Measurements from ENCODE around the gene EIF2AK3. TPM values are rescaled to one million over a fixed set of nuclear protein-coding genes. Genes with fewer than 3 reads are reported as not detected.

Gene EIF2AK3
- total RNA-seq, 1 experiment from 2014 or later = 26.8 TPM

DNA sequence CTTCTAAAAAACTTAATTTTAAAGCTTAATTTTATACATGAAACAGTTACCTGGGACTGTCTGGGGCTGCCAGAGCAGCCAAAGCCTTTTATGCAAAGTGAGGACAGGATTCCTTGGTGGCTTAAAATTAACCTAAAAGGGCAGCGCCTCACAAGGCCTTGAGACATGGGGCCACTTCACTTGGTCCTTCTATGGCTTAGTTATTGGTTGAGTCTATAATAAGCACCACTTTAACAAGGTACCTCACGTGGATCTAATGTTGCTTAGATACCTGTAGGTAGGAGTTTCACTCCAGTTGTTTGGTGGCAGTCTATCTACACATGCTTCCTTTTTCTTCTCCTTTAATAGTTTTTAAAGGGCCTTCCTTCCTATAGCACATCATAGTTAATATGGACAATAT, 51.6 kb downstream of the EIF2AK3 start:
- no peak overlapping the region for H3K27ac Mint-ChIP-seq (ENCODE audit: unreplicated experiment)
- intact Hi-C loops (cut with micrococcal nuclease; ENCODE audit: unreplicated experiment) = loop anchor here (2.0 kb wide), 1 partner anchor 19 kb away; no protein-coding TSS in a partner anchor
- ChIA-PET POLR2A (no interaction called here), CTCF (interaction anchor here (1.1 kb wide), 1 partner anchor 94 kb away, joined by 3 read pairs; no protein-coding TSS in a partner anchor)
- H3K9me3 Mint-ChIP-seq (ENCODE audit: unreplicated experiment) = no peaks in the 10 kb centered on the region
- H3K36me3 ChIP-seq (ENCODE audit: control insufficient read depth, insufficient read depth, low read length) = peaks cover 4% of the 10 kb centered on the region
- no peak overlapping the region for H3K4me3 Mint-ChIP-seq (ENCODE audit: unreplicated experiment)
- TF ChIP-seq, protein P1, sequence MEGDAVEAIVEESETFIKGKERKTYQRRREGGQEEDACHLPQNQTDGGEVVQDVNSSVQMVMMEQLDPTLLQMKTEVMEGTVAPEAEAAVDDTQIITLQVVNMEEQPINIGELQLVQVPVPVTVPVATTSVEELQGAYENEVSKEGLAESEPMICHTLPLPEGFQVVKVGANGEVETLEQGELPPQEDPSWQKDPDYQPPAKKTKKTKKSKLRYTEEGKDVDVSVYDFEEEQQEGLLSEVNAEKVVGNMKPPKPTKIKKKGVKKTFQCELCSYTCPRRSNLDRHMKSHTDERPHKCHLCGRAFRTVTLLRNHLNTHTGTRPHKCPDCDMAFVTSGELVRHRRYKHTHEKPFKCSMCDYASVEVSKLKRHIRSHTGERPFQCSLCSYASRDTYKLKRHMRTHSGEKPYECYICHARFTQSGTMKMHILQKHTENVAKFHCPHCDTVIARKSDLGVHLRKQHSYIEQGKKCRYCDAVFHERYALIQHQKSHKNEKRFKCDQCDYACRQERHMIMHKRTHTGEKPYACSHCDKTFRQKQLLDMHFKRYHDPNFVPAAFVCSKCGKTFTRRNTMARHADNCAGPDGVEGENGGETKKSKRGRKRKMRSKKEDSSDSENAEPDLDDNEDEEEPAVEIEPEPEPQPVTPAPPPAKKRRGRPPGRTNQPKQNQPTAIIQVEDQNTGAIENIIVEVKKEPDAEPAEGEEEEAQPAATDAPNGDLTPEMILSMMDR (IDR thresholded peaks at IDR 0.05; ENCODE audit: insufficient read depth in 1 of 2, low read depth in 1 of 2, low read length in 1 of 2, severe bottlenecking in 1 of 2, unreplicated experiment in 1 of 2) = no peak
- H3K27me3 ChIP-seq (replicated peaks; ENCODE audit: control insufficient read depth, insufficient read depth, low read length) = no peaks in the 10 kb centered on the region
- no peak for DNase-seq
- no peaks in the 10 kb centered on the region for H3K27me3 Mint-ChIP-seq (ENCODE audit: insufficient read depth, unreplicated experiment)
- no TSS peak for BruUV-seq (replicated peaks)
- H3K4me3 ChIP-seq (ENCODE audit: low read depth, low read length) = no peak overlapping the region
- H3K4me1 ChIP-seq = no peaks in the 10 kb centered on the region; the same call in 1 of the 2 replicates
- no peaks in the 10 kb centered on the region for H3K9me3 ChIP-seq
- H3K4me1 Mint-ChIP-seq (ENCODE audit: low read depth, unreplicated experiment) = no peaks in the 10 kb centered on the region
- peaks cover 45% of the 10 kb centered on the region for H3K36me3 Mint-ChIP-seq (ENCODE audit: insufficient read depth, unreplicated experiment)

DNA sequence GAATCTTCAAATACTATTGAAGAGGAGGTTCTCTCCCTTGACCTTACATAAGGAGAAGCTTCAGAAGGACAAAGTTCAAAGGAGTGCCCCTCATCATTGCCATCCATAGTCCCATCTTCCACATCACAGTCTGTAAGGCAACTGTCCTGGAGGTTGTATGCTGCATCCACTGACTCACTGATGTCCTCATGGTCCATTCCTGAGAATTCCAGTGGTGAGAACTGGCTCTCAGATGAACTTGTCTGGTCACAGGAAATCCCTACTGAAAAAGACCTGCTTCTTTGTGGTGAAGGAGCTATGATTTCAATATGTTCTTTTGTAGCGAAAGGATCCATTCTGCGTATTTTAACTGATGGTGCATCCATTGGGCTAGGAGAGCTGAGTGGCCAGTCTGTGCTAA, 52.2 kb downstream of the EIF2AK3 start:
- no peaks in the 10 kb centered on the region for H3K4me1 Mint-ChIP-seq (ENCODE audit: low read depth, unreplicated experiment)
- no peaks in the 10 kb centered on the region for H3K9me3 Mint-ChIP-seq (ENCODE audit: unreplicated experiment)
- no peak overlapping the region for H3K27ac Mint-ChIP-seq (ENCODE audit: unreplicated experiment)
- H3K4me1 ChIP-seq = no peaks in the 10 kb centered on the region; the same call in 1 of the 2 replicates
- no peaks in the 10 kb centered on the region for H3K27me3 ChIP-seq (replicated peaks; ENCODE audit: control insufficient read depth, insufficient read depth, low read length)
- peaks cover 46% of the 10 kb centered on the region for H3K36me3 Mint-ChIP-seq (ENCODE audit: insufficient read depth, unreplicated experiment)
- no TSS peak for BruUV-seq (replicated peaks)
- intact Hi-C loops (cut with micrococcal nuclease; ENCODE audit: unreplicated experiment) = loop anchor here (2.0 kb wide), 1 partner anchor 18 kb away; no protein-coding TSS in a partner anchor
- DNase-seq = no peak
- ChIA-PET CTCF (interaction anchor here (1.1 kb wide), 1 partner anchor 95 kb away, joined by 3 read pairs; no protein-coding TSS in a partner anchor), POLR2A (no interaction called here)
- TF ChIP-seq, protein P1 (IDR thresholded peaks at IDR 0.05; ENCODE audit: insufficient read depth in 1 of 2, low read depth in 1 of 2, low read length in 1 of 2, severe bottlenecking in 1 of 2, unreplicated experiment in 1 of 2) = no peak
- H3K9me3 ChIP-seq = no peaks in the 10 kb centered on the region
- H3K27me3 Mint-ChIP-seq (ENCODE audit: insufficient read depth, unreplicated experiment) = no peaks in the 10 kb centered on the region
- H3K4me3 Mint-ChIP-seq (ENCODE audit: unreplicated experiment) = no peak overlapping the region
- H3K4me3 ChIP-seq (ENCODE audit: low read depth, low read length) = no peak overlapping the region
- H3K36me3 ChIP-seq (ENCODE audit: control insufficient read depth, insufficient read depth, low read length) = peaks cover 5% of the 10 kb centered on the region

DNA sequence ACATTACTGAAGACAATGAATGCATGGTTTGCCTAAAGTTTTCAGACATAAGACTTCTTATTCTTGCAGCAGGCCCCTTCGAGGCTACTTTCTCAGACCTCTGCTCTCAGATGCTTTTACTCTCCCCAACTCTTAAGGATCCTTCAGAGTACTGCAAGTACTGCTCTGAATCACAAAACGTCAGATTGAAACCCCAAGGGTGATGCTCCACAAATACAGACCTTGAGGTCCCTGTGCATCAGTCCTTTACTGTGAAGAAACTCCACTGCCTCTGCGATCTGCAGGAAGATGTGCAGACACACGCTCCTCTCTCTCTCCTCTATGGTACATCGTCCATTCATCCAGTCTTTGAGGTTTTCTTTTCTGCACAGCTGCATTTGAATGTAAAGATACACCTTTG, 52.8 kb downstream of the EIF2AK3 start:
- Histone ChIP-seq H3K27me3 (replicated peaks; ENCODE audit: control insufficient read depth, insufficient read depth, low read length) (no peaks in the 10 kb centered on the region), H3K36me3 (ENCODE audit: control insufficient read depth, insufficient read depth, low read length) (peaks cover 5% of the 10 kb centered on the region), H3K9me3 (no peaks in the 10 kb centered on the region), H3K4me1 (no peaks in the 10 kb centered on the region; the same call in 1 of the 2 replicates), H3K4me3 (ENCODE audit: low read depth, low read length) (no peak overlapping the region)
- no peak overlapping the region for H3K27ac Mint-ChIP-seq (ENCODE audit: unreplicated experiment)
- TF ChIP-seq, protein P1 (IDR thresholded peaks at IDR 0.05; ENCODE audit: insufficient read depth in 1 of 2, low read depth in 1 of 2, low read length in 1 of 2, severe bottlenecking in 1 of 2, unreplicated experiment in 1 of 2) = no peak
- H3K27me3 Mint-ChIP-seq (ENCODE audit: insufficient read depth, unreplicated experiment) = no peaks in the 10 kb centered on the region
- peaks cover 46% of the 10 kb centered on the region for H3K36me3 Mint-ChIP-seq (ENCODE audit: insufficient read depth, unreplicated experiment)
- no peaks in the 10 kb centered on the region for H3K9me3 Mint-ChIP-seq (ENCODE audit: unreplicated experiment)
- H3K4me1 Mint-ChIP-seq (ENCODE audit: low read depth, unreplicated experiment) = no peaks in the 10 kb centered on the region
- intact Hi-C loops (cut with micrococcal nuclease; ENCODE audit: unreplicated experiment) = loop anchor here (2.0 kb wide), 1 partner anchor 18 kb away; no protein-coding TSS in a partner anchor
- ChIA-PET CTCF (no interaction called here), POLR2A (no interaction called here)
- no peak for DNase-seq
- H3K4me3 Mint-ChIP-seq (ENCODE audit: unreplicated experiment) = no peak overlapping the region
- BruUV-seq (replicated peaks) = no TSS peak

Data from Caco-2 (cell line).